NB4 (cell line): ENCODE results near the gene CELF3.

ENCODE experiments used
- CTCF ChIP-seq: IDR thresholded peaks from one replicate; pipeline ENCODE4 v1.5.1; 2012; ENCODE audit warnings: low read depth, low read length
- MAX ChIP-seq: IDR thresholded peaks from 2 replicates; pipeline ENCODE4 v1.6.1; 2011; ENCODE audit warnings: low read depth, low read length
- MYC ChIP-seq: IDR thresholded peaks from 2 replicates; pipeline ENCODE4 v1.6.1; 2011; ENCODE audit warnings: low read depth, low read length

- no peak for TF ChIP-seq CTCF
- TF ChIP-seq MYC, result no peak
- no peak for TF ChIP-seq MAX
These were observed 36.2 kb downstream of the CELF3 start for GRCh38 chr1:151680391-151680790.
